Ureter (tissue), 1 donor: ENCODE results near the gene UNKL. TPM values are rescaled to one million over a fixed set of nuclear protein-coding genes. Genes with fewer than 3 reads are reported as not detected.
A peak's percentile ranks its signal among the peaks of the same experiment; 100 is the strongest.

Experiments
- DNase-seq: peaks from one replicate; pipeline ENCODE4 v3.0.0-alpha.2; 2020; ENCODE audit warnings: low spot score
- total RNA-seq: library from RNA; stranded (reverse); gene quantifications from one replicate; pipeline ENCODE4 v1.2.4, GENCODE V29; 2023
- donor health status: DM: yes; HTN: yes; CAD: no.

Gene UNKL
- total RNA-seq, 1 donor from 2014 or later: 16.7 TPM

GRCh38 chr16:1431497-1432270 is 17.2 kb upstream of the UNKL start:
- no peak for DNase-seq

GRCh38 chr16:1430759-1431496 is 16.4 kb upstream of the UNKL start, which contains the start of gene PERCC1:
PERCC1 (plus strand) TSS chr16:1431078; CDS start chr16:1432594, 1,516 bp downstream.
- DNase-seq: no peak

GRCh38 chr16:1430214-1430758 is 15.8 kb upstream of the UNKL start:
- DNase-seq: no peak

- DNase-seq: no peak
These were observed 15.1 kb upstream of the UNKL start for GRCh38 chr16:1429631-1430030.

GRCh38 chr16:1429012-1429411 is 14.5 kb upstream of the UNKL start:
- no peak for DNase-seq

- no peak for DNase-seq
These were observed 14.0 kb upstream of the UNKL start for GRCh38 chr16:1428511-1428910.

- no peak for DNase-seq
These were observed 13.3 kb upstream of the UNKL start for GRCh38 chr16:1427473-1428461.

GRCh38 chr16:1426734-1427471 is 12.4 kb upstream of the UNKL start:
- no peak for DNase-seq

- no peak for DNase-seq
These were observed 11.3 kb upstream of the UNKL start for GRCh38 chr16:1425616-1426370.

GRCh38 chr16:1424028-1424427 is 9.5 kb upstream of the UNKL start:
- no peak for DNase-seq

GRCh38 chr16:1422076-1422475 is 7.6 kb upstream of the UNKL start:
- DNase-seq: no peak

GRCh38 chr16:1420111-1420539 is 5.6 kb upstream of the UNKL start:
- DNase-seq: no peak

GRCh38 chr16:1416521-1416941 is 2.0 kb upstream of the UNKL start:
- no peak for DNase-seq

GRCh38 chr16:1413684-1414531 is 596 bp downstream of the UNKL start:
- no peak for DNase-seq

GRCh38 chr16:1412847-1413246 is 1.7 kb downstream of the UNKL start:
- DNase-seq: no peak

- peak; percentile 96 for DNase-seq
These were observed 6.2 kb downstream of the UNKL start for GRCh38 chr16:1408171-1408837.

- DNase-seq: no peak
These were observed 6.8 kb downstream of the UNKL start for GRCh38 chr16:1407753-1408152.

GRCh38 chr16:1403733-1404132 is 10.8 kb downstream of the UNKL start:
- DNase-seq: no peak

GRCh38 chr16:1403036-1403435 is 11.5 kb downstream of the UNKL start:
- DNase-seq: no peak
